ENCODE measurements around the gene PATZ1.
"Not testable (repeated sequence)": the region's sequence is repeated elsewhere in the genome, so short reads cannot be mapped to it uniquely, and the experiment has no call there.

Gene PATZ1, protein sequence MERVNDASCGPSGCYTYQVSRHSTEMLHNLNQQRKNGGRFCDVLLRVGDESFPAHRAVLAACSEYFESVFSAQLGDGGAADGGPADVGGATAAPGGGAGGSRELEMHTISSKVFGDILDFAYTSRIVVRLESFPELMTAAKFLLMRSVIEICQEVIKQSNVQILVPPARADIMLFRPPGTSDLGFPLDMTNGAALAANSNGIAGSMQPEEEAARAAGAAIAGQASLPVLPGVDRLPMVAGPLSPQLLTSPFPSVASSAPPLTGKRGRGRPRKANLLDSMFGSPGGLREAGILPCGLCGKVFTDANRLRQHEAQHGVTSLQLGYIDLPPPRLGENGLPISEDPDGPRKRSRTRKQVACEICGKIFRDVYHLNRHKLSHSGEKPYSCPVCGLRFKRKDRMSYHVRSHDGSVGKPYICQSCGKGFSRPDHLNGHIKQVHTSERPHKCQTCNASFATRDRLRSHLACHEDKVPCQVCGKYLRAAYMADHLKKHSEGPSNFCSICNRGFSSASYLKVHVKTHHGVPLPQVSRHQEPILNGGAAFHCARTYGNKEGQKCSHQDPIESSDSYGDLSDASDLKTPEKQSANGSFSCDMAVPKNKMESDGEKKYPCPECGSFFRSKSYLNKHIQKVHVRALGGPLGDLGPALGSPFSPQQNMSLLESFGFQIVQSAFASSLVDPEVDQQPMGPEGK

DNA sequence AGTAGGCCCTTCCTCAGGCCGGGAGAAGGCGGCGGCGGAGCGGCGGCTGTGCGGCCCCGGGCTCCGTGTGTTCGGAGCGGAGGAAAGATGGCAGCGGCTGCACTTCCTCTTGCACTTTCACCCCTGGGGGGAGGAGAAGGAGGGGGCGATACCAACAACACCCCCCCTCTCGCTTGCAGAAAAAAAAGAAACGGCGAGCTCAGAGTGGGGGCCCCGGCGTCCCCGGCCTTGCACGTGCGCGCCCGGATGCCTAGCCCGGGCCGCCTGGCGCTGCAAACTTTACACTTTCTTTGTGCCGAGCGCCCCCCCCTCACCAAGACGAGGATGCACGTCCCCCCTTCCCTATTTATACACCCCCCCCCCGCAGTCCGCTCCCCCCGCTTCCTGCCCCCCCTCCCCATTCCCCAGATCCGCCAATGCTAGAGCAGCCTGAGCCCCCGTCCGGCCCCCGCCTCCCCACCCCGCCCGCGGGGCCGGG lies at the start of gene PATZ1:
TSS of gene PATZ1 (minus strand) at position 92 of the 478 bp plus-strand sequence. CDS start 744 bp downstream, outside the sequence.
- TF ChIP-seq, protein P1, sequence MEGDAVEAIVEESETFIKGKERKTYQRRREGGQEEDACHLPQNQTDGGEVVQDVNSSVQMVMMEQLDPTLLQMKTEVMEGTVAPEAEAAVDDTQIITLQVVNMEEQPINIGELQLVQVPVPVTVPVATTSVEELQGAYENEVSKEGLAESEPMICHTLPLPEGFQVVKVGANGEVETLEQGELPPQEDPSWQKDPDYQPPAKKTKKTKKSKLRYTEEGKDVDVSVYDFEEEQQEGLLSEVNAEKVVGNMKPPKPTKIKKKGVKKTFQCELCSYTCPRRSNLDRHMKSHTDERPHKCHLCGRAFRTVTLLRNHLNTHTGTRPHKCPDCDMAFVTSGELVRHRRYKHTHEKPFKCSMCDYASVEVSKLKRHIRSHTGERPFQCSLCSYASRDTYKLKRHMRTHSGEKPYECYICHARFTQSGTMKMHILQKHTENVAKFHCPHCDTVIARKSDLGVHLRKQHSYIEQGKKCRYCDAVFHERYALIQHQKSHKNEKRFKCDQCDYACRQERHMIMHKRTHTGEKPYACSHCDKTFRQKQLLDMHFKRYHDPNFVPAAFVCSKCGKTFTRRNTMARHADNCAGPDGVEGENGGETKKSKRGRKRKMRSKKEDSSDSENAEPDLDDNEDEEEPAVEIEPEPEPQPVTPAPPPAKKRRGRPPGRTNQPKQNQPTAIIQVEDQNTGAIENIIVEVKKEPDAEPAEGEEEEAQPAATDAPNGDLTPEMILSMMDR (IDR thresholded peaks at IDR 0.05; ENCODE audit: borderline replicate concordance, extremely low read depth, low read length, poor library complexity, severe bottlenecking), result no peak
- no peak for TF ChIP-seq EZH2 (IDR thresholded peaks at IDR 0.05; ENCODE audit: borderline replicate concordance, low read depth, low read length, severe bottlenecking)
- H3K79me2 ChIP-seq (ENCODE audit: insufficient read depth, low read length), result peaks cover 62% of the 10 kb centered on the region
- no peaks in the 10 kb centered on the region for H3K9me3 ChIP-seq (ENCODE audit: insufficient read depth, low read length, severe bottlenecking)
- H3K4me3 ChIP-seq (ENCODE audit: low read depth in 1 of 2, low read length in 2 of 2), result peak within 1 kb of the TSS; percentile 76 to 88
- H3K9ac ChIP-seq (ENCODE audit: low read depth, low read length), result peak within 1 kb of the TSS; percentile 99
- H3K36me3 ChIP-seq (ENCODE audit: insufficient read depth, low read length), result peaks cover 44% of the 10 kb centered on the region
- H4K20me1 ChIP-seq (ENCODE audit: insufficient read depth, low read length), result peaks cover 44% of the 10 kb centered on the region
- H3K27me3 ChIP-seq (ENCODE audit: insufficient read depth, low read length, poor library complexity), result no peaks in the 10 kb centered on the region
- ATAC-seq (ENCODE audit: insufficient read depth, low read depth), result peak; percentile 38
- peak within 1 kb of the TSS; percentile 97 for H3K27ac ChIP-seq (ENCODE audit: low read length)
- H2AFZ ChIP-seq (ENCODE audit: low read depth, low read length), result peak within 1 kb of the TSS; percentile 92
- peak; percentile 93 for DNase-seq
- peaks cover 53% of the 10 kb centered on the region for H3K4me1 ChIP-seq (ENCODE audit: insufficient read depth, low read length)
- peak within 1 kb of the TSS; percentile 97 for H3K4me2 ChIP-seq (ENCODE audit: insufficient read depth, low read length)

DNA sequence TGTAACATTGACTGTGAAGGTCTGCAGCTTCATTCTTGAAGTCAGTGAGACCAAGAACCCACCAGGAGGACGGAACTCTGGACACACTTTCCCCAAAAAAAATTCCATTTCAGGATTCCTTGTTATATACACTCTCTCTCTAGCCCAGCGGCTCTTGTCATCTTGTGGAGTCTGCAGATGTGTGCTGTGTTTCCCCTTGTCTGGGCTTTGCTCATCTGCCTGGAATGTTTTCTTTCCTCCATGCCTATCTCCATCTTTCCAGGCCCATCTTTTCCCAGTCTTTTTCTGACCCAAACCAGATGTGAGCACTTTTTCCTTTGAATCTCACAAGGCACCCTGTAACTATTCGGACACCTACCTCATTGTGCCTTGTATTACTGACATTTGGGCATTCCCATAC lies 48.2 kb upstream of the PATZ1 start:
- H3K79me2 ChIP-seq (ENCODE audit: insufficient read depth, low read length), result peaks cover 6% of the 10 kb centered on the region; the same call in 1 of the 2 replicates
- H2AFZ ChIP-seq (ENCODE audit: low read depth, low read length), result no peak overlapping the region
- DNase-seq (no peak), ATAC-seq (ENCODE audit: insufficient read depth, low read depth) (no peak)
- no peak overlapping the region for H3K9ac ChIP-seq (ENCODE audit: low read depth, low read length)
- no peaks in the 10 kb centered on the region for H3K36me3 ChIP-seq (ENCODE audit: insufficient read depth, low read length)
- H3K4me1 ChIP-seq (ENCODE audit: insufficient read depth, low read length), result peaks cover 9% of the 10 kb centered on the region; the same call in 1 of the 2 replicates
- TF ChIP-seq EZH2 (IDR thresholded peaks at IDR 0.05; ENCODE audit: borderline replicate concordance, low read depth, low read length, severe bottlenecking), result no peak
- TF ChIP-seq, protein P1 (IDR thresholded peaks at IDR 0.05; ENCODE audit: borderline replicate concordance, extremely low read depth, low read length, poor library complexity, severe bottlenecking), result no peak
- H3K4me2 ChIP-seq (ENCODE audit: insufficient read depth, low read length), result no peak overlapping the region
- H3K4me3 ChIP-seq (ENCODE audit: low read depth in 1 of 2, low read length in 2 of 2), result no peak overlapping the region
- H3K27ac ChIP-seq (ENCODE audit: low read length), result no peak overlapping the region
- H3K9me3 ChIP-seq (ENCODE audit: insufficient read depth, low read length, severe bottlenecking), result no peaks in the 10 kb centered on the region
- H3K27me3 ChIP-seq (ENCODE audit: insufficient read depth, low read length, poor library complexity), result no peaks in the 10 kb centered on the region
- H4K20me1 ChIP-seq (ENCODE audit: insufficient read depth, low read length), result no peaks in the 10 kb centered on the region

DNA sequence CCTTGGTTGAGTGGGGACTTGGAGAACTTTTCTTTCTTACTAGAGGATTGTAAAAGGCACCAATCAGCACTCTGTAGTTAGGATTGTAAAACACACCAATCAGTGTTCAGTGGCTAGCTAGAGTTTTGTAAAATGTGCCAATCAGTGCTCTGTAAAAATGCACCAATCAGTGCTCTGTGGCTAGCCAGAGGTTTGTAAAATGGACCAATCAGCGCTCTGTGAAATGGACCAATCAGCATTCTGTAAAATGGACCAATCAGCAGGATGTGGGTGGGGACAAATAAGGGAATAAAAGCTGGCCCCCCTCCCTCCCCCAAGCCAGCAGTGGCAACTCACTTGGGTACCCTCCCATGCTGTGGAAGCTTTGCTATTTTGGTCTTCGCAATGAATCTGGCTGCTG lies 47.7 kb upstream of the PATZ1 start:
- no peak for ATAC-seq (ENCODE audit: insufficient read depth, low read depth)
- TF ChIP-seq, protein P1 (IDR thresholded peaks at IDR 0.05; ENCODE audit: borderline replicate concordance, extremely low read depth, low read length, poor library complexity, severe bottlenecking), result no peak
- no peak for TF ChIP-seq EZH2 (IDR thresholded peaks at IDR 0.05; ENCODE audit: borderline replicate concordance, low read depth, low read length, severe bottlenecking)
- DNase-seq, result no peak

DNA sequence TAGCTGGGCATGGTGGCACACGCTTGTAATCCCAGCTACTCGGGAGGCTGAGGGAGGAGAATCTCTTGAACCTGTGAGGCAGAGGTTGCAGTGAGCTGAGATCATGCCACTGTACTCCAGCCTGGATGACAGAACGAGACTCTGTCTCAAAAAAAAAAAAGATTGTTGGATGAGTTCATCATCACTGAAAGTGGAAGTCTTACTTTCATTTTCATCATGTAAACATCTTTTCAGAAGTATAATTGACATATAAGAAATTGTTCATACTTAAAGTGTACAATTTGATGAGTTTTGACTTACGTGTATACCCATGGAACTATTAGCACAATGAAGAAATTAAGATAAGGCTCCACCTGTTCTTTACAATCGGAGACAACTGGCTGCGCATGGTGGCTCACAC lies 32.5 kb upstream of the PATZ1 start:
- ATAC-seq (ENCODE audit: insufficient read depth, low read depth); H3K9me3 ChIP-seq (ENCODE audit: insufficient read depth, low read length, severe bottlenecking); H3K79me2 ChIP-seq (ENCODE audit: insufficient read depth, low read length); H3K9ac ChIP-seq (ENCODE audit: low read depth, low read length); H3K36me3 ChIP-seq (ENCODE audit: insufficient read depth, low read length); H4K20me1 ChIP-seq (ENCODE audit: insufficient read depth, low read length); H3K27me3 ChIP-seq (ENCODE audit: insufficient read depth, low read length, poor library complexity); DNase-seq; H3K4me2 ChIP-seq (ENCODE audit: insufficient read depth, low read length); H3K4me3 ChIP-seq (ENCODE audit: low read depth in 1 of 2, low read length in 2 of 2); H3K27ac ChIP-seq (ENCODE audit: low read length); H2AFZ ChIP-seq (ENCODE audit: low read depth, low read length); H3K4me1 ChIP-seq (ENCODE audit: insufficient read depth, low read length): not testable (repeated sequence)

More for the DNA sequence above, 47.7 kb upstream of the PATZ1 start:
- no peak overlapping the region for H2AFZ ChIP-seq (ENCODE audit: low read depth, low read length)
- peaks cover 3% of the 10 kb centered on the region; the same call in 1 of the 2 replicates for H3K79me2 ChIP-seq (ENCODE audit: insufficient read depth, low read length)
- no peak overlapping the region for H3K4me2 ChIP-seq (ENCODE audit: insufficient read depth, low read length)
- H3K36me3 ChIP-seq (ENCODE audit: insufficient read depth, low read length), result no peaks in the 10 kb centered on the region
- no peak overlapping the region for H3K9ac ChIP-seq (ENCODE audit: low read depth, low read length)
- no peaks in the 10 kb centered on the region for H3K9me3 ChIP-seq (ENCODE audit: insufficient read depth, low read length, severe bottlenecking)
- H3K27ac ChIP-seq (ENCODE audit: low read length), result no peak overlapping the region
- peaks cover 6% of the 10 kb centered on the region; the same call in 1 of the 2 replicates for H3K4me1 ChIP-seq (ENCODE audit: insufficient read depth, low read length)
- H3K4me3 ChIP-seq (ENCODE audit: low read depth in 1 of 2, low read length in 2 of 2), result no peak overlapping the region
- no peaks in the 10 kb centered on the region for H4K20me1 ChIP-seq (ENCODE audit: insufficient read depth, low read length)
- H3K27me3 ChIP-seq (ENCODE audit: insufficient read depth, low read length, poor library complexity), result no peaks in the 10 kb centered on the region

All from DND-41 (cell line).